DMS114 treated with DMSO at 0.1 percent for 48 hours (cell line): ENCODE results near the gene MYBBP1A.

Experiments used
- DNase-seq: peaks from one replicate; lab custom pipeline; 2025; ENCODE audit not compliant: unreplicated experiment; lab: John Stamatoyannopoulos, UW

Gene MYBBP1A

GRCh38 chr17:4537451-4538235, 17.5 kb downstream of the MYBBP1A start:
- no peak for DNase-seq

GRCh38 chr17:4536742-4537411, 18.3 kb downstream of the MYBBP1A start:
- no peak for DNase-seq

GRCh38 chr17:4536259-4536741, 18.9 kb downstream of the MYBBP1A start:
- DNase-seq, result no peak

- no peak for DNase-seq
Measured at GRCh38 chr17:4535667-4536258, 19.4 kb downstream of the MYBBP1A start.

- no peak for DNase-seq
Measured at GRCh38 chr17:4534928-4535666, 20.1 kb downstream of the MYBBP1A start.

- no peak for DNase-seq
Measured at GRCh38 chr17:4534515-4534914, 20.7 kb downstream of the MYBBP1A start.

- no peak for DNase-seq
Measured at GRCh38 chr17:4533523-4534504, 21.4 kb downstream of the MYBBP1A start.

GRCh38 chr17:4532860-4533522, 22.2 kb downstream of the MYBBP1A start:
- DNase-seq, result no peak

- no peak for DNase-seq
Measured at GRCh38 chr17:4531988-4532736, 23.0 kb downstream of the MYBBP1A start.

- DNase-seq, result no peak
Measured at GRCh38 chr17:4530799-4531730, 24.1 kb downstream of the MYBBP1A start.

GRCh38 chr17:4529533-4530152, 25.5 kb downstream of the MYBBP1A start:
- DNase-seq, result no peak

- DNase-seq, result no peak
Measured at GRCh38 chr17:4527566-4528125, 27.5 kb downstream of the MYBBP1A start.

- no peak for DNase-seq
Measured at GRCh38 chr17:4527134-4527533, 28.1 kb downstream of the MYBBP1A start.

GRCh38 chr17:4525691-4526397, 29.3 kb downstream of the MYBBP1A start:
- DNase-seq, result no peak

GRCh38 chr17:4523946-4524345, 31.2 kb downstream of the MYBBP1A start:
- no peak for DNase-seq

- DNase-seq, result no peak
Measured at GRCh38 chr17:4522661-4523060, 32.5 kb downstream of the MYBBP1A start.
